Measurements from ENCODE around the gene PPT2.
A peak's percentile ranks its signal among the peaks of the same experiment; 100 is the strongest.

DNA sequence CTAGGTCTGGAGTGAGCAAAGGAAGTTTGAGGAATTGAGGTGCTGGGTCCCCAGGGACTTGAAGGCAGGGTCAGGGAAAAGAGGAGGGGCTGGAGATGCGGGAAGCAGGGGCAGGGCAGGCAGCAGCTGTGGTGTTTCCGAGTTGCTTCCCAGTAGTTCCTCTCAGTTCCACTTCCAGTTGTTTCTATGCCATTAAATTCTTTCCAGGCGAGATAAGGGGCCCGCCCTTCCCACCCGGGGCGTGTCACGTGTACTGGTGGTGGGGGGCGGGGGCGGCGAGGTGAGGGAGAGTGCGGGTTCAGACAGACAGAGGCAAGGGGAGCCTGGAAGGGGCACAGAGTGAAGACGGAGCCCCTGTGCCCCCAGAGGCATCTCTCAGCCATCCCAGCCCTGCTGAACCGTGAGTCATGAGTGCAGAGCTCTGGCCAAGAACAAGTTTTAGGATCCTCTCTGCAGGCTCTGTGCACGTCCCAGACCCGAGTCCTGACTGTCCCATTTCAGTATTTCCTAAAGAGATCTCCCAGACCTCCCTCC, 45.8 kb upstream of the PPT2 start:
- TF ChIP-seq POLR2AphosphoS5 (IDR thresholded peaks at IDR 0.05): peak; percentile 7
- TF ChIP-seq, protein P1, sequence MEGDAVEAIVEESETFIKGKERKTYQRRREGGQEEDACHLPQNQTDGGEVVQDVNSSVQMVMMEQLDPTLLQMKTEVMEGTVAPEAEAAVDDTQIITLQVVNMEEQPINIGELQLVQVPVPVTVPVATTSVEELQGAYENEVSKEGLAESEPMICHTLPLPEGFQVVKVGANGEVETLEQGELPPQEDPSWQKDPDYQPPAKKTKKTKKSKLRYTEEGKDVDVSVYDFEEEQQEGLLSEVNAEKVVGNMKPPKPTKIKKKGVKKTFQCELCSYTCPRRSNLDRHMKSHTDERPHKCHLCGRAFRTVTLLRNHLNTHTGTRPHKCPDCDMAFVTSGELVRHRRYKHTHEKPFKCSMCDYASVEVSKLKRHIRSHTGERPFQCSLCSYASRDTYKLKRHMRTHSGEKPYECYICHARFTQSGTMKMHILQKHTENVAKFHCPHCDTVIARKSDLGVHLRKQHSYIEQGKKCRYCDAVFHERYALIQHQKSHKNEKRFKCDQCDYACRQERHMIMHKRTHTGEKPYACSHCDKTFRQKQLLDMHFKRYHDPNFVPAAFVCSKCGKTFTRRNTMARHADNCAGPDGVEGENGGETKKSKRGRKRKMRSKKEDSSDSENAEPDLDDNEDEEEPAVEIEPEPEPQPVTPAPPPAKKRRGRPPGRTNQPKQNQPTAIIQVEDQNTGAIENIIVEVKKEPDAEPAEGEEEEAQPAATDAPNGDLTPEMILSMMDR (IDR thresholded peaks at IDR 0.05; ENCODE audit: poor library complexity, severe bottlenecking): no peak

Measured in neural cell (in vitro differentiated cells).